NCI-H2171 treated with DMSO at 0.1 percent for 48 hours (cell line): ENCODE measurements around the gene TST.
A peak's percentile ranks its signal among the peaks of the same experiment; 100 is the strongest.

Experiments used
- DNase-seq: peaks from one replicate; lab custom pipeline; 2025; lab: John Stamatoyannopoulos, UW

TST gene

DNA sequence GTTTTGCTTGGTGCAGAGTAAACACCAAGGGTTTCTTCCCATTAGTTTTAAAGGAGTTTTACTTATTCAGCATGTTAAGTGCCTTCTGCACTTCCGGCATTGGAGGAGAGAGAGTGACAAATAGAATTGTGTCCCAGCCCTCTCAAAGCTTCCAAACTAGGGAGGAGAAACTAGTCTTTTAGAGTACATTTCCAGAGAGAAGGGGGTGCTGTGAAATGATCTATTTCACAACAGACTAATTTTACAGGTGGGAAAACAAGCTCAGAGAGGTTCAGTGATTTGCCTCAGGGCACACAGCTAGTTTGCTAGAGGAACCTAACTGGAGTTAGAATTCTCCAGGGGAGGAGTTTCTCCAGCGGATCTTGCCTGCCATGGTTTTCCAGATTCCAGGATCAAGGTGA lies 12.9 kb upstream of the TST start:
- no peak for DNase-seq

- DNase-seq: no peak
Measured at GRCh38 chr22:37030560-37031281, 11.5 kb upstream of the TST start.

- DNase-seq: no peak
Measured at GRCh38 chr22:37028692-37029674, 9.7 kb upstream of the TST start.

DNA sequence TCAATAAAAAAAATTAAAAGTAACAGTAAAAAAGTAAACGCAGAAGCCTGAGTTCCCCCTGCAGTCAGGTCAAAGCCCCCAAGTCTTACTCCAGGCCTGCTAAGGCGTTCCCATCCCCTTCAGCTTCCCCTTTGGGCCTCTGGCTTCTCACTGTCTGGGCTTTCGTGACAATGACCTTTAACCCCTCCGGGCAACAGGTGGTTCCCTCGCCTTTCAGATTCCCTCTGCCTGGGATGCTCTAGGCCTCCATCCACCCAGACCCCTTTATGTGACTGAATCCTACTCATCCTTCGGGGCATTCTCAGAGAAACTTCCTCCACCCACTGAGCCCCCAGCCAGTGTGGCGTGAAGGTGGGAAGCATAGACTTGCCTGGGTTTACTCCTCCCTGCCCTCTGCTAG lies 8.3 kb upstream of the TST start:
- no peak for DNase-seq

- DNase-seq: no peak
Measured at GRCh38 chr22:37026325-37026724, 7.1 kb upstream of the TST start.

DNA sequence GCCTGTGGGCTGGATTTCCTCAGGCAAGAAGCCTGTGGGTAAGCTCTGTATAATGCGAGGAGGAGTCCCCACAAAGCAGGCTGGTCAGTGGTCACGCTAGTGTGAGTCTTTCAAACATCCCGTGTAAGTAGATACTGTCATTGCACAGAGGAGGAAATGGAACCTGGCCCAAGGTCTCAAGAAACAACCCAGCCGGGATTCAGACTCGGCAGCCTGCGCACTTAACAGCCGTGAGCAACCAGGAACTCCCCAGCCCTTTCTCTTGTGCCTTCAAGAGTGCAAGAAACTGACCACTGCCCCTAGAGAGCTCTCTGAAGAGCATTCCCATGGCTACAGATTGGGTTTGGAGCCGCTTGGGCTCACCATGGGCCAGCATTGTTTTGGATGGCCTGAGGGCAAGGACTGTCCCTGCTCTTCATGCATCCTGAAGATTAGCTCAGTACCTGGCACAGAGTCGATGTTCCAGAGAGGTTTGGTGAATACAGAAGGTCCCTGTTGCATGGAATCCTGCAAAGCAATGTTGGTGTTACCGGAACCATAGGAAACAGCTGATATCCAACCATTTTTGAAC lies 6.3 kb upstream of the TST start:
- no peak for DNase-seq

DNA sequence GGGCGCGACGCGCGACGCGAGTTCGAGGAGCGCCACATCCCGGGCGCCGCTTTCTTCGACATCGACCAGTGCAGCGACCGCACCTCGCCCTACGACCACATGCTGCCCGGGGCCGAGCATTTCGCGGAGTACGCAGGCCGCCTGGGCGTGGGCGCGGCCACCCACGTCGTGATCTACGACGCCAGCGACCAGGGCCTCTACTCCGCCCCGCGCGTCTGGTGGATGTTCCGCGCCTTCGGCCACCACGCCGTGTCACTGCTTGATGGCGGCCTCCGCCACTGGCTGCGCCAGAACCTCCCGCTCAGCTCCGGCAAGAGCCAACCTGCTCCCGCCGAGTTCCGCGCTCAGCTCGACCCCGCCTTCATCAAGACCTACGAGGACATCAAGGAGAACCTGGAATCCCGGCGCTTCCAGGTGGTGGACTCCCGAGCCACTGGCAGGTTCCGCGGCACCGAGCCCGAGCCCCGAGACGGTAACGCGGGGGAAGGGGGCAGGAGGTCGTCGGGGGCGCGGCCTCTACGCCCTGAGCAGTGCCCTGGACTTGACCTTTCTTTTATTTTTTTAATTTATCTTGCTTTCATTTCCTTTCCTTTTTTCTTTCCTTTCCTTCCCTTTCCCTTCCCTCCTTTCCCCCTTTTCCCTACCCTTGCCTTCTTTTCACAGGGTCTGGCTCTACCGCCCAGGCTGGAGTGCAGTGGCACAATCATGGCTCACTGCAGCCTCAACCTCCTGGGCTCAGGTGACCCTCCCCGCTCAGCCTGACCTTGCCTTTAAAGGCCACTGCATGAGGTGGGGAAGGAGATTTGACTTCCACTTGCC lies 5.3 kb upstream of the TST start:
- no peak for DNase-seq

GRCh38 chr22:37023743-37024338 lies 4.6 kb upstream of the TST start:
- no peak for DNase-seq

GRCh38 chr22:37022483-37023337 lies 3.5 kb upstream of the TST start:
- DNase-seq: no peak

GRCh38 chr22:37021710-37022482 lies 2.6 kb upstream of the TST start:
- DNase-seq: no peak

GRCh38 chr22:37021041-37021440 lies 1.8 kb upstream of the TST start:
- no peak for DNase-seq

- peak; percentile 36 for DNase-seq
Measured at GRCh38 chr22:37020192-37020479, 889 bp upstream of the TST start.

GRCh38 chr22:37018815-37019308 lies 385 bp downstream of the TST start:
- DNase-seq: peak; percentile 47

- DNase-seq: no peak
Measured at GRCh38 chr22:37018086-37018814, 997 bp downstream of the TST start.

GRCh38 chr22:37017356-37017755 lies 1.9 kb downstream of the TST start:
- DNase-seq: no peak

GRCh38 chr22:37016134-37016910 lies 2.9 kb downstream of the TST start:
- no peak for DNase-seq

- no peak for DNase-seq
Measured at GRCh38 chr22:37015587-37015878, 3.7 kb downstream of the TST start.

GRCh38 chr22:37014835-37015586 lies 4.2 kb downstream of the TST start:
- no peak for DNase-seq
